ENCODE results near the gene FARP1.

FARP1 gene

GRCh38 chr13:98423417-98423816, 280.5 kb downstream of the FARP1 start (continued):
- TF ChIP-seq, protein P1, sequence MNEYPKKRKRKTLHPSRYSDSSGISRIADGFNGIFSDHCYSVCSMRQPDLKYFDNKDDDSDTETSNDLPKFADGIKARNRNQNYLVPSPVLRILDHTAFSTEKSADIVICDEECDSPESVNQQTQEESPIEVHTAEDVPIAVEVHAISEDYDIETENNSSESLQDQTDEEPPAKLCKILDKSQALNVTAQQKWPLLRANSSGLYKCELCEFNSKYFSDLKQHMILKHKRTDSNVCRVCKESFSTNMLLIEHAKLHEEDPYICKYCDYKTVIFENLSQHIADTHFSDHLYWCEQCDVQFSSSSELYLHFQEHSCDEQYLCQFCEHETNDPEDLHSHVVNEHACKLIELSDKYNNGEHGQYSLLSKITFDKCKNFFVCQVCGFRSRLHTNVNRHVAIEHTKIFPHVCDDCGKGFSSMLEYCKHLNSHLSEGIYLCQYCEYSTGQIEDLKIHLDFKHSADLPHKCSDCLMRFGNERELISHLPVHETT (tag by site-specific recombination; IDR thresholded peaks at IDR 0.05) = no peak
- TF ChIP-seq ZSCAN4 (tag by site-specific recombination; IDR thresholded peaks at IDR 0.05) = no peak
- no peak for TF ChIP-seq SALL2 (tag by site-specific recombination; IDR thresholded peaks at IDR 0.05; ENCODE audit: borderline replicate concordance)
- TF ChIP-seq, protein P2, sequence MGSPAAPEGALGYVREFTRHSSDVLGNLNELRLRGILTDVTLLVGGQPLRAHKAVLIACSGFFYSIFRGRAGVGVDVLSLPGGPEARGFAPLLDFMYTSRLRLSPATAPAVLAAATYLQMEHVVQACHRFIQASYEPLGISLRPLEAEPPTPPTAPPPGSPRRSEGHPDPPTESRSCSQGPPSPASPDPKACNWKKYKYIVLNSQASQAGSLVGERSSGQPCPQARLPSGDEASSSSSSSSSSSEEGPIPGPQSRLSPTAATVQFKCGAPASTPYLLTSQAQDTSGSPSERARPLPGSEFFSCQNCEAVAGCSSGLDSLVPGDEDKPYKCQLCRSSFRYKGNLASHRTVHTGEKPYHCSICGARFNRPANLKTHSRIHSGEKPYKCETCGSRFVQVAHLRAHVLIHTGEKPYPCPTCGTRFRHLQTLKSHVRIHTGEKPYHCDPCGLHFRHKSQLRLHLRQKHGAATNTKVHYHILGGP (tag by site-specific recombination; IDR thresholded peaks at IDR 0.05) = no peak

- Histone ChIP-seq H3K9me3 (ENCODE audit: control insufficient read depth, insufficient read depth, low read depth, low read length) (no peaks in the 10 kb centered on the region), H3K4me1 (ENCODE audit: control insufficient read depth, insufficient read depth, low read length) (no peaks in the 10 kb centered on the region), H3K36me3 (ENCODE audit: control insufficient read depth in 2 of 2, insufficient read depth in 1 of 2, low read length in 2 of 2) (no peaks in the 10 kb centered on the region), H3K4me3 (ENCODE audit: low read depth, low read length) (no peak overlapping the region), H3K27ac (ENCODE audit: extremely low read depth, low read depth, low read length) (no peak overlapping the region)
- TF ChIP-seq ZNF26 (tag by site-specific recombination; IDR thresholded peaks at IDR 0.05) (no peak), KLF17 (tag by site-specific recombination; IDR thresholded peaks at IDR 0.05) (no peak), ZNF548 (tag by site-specific recombination; IDR thresholded peaks at IDR 0.05) (no peak), ZNF645 (tag by site-specific recombination; IDR thresholded peaks at IDR 0.05) (no peak), ZNF747 (tag by site-specific recombination; IDR thresholded peaks at IDR 0.05) (no peak), ZNF433 (tag by site-specific recombination; IDR thresholded peaks at IDR 0.05; ENCODE audit: low read depth) (no peak), ZBTB7A (tag by site-specific recombination; IDR thresholded peaks at IDR 0.05; ENCODE audit: low read depth) (no peak)
- ChIA-PET POLR2A (no interaction called here), CTCF (interaction anchor here (0.6 kb wide), 2 partner anchors 162 to 258 kb away, joined by 3 to 4 read pairs; no protein-coding TSS in a partner anchor)
Measured at GRCh38 chr13:98427331-98427995, 284.6 kb downstream of the FARP1 start.

DNA sequence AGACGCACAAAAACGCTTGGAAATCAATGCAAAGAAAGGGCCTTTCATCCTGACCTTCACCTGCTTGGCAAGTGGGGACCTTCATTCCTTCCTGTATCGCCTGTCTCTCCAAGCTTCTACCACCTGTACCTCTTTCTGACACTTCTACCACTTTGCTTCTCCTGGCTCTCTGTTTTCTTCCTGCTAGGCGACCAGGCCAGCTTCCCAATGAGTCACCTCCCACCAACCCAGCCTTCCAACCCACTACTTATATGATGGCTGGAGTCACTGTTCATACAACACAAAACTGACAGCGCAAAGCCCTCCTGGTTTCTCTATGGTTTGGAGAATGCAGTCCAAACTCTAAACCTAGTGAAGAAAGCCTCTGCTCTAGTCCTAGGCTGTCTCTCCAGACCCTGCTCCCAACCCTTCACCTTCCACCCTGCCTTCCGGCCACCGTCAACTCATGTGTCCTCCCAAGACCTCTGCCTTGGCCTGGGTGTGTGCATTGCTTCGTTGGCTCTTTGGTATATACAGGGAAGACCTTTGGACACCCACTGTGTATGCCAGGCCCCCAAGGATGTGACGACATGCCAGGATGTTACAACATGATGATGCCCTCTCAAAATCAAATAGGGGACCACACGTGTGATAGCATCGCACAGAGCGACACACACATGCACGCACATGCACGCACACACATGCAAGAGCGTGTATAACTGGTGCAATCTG, 285.5 kb downstream of the FARP1 start:
- H3K4me1 ChIP-seq (ENCODE audit: control insufficient read depth, insufficient read depth, low read length) = no peaks in the 10 kb centered on the region
- H3K4me3 ChIP-seq (ENCODE audit: low read depth, low read length) = no peak overlapping the region
- no peak overlapping the region for H3K27ac ChIP-seq (ENCODE audit: extremely low read depth, low read depth, low read length)
- no peaks in the 10 kb centered on the region for H3K36me3 ChIP-seq (ENCODE audit: control insufficient read depth in 2 of 2, insufficient read depth in 1 of 2, low read length in 2 of 2)
- no peaks in the 10 kb centered on the region for H3K9me3 ChIP-seq (ENCODE audit: control insufficient read depth, insufficient read depth, low read depth, low read length)
- ChIA-PET CTCF (interaction anchor here (0.8 kb wide), 1 partner anchor 17 kb away, joined by 7 read pairs; no protein-coding TSS in a partner anchor), POLR2A (no interaction called here)
- no peak for TF ChIP-seq ZNF488 (tag by site-specific recombination; IDR thresholded peaks at IDR 0.05)
- TF ChIP-seq ZNF426 (tag by site-specific recombination; IDR thresholded peaks at IDR 0.05) = no peak
- no peak for TF ChIP-seq ZNF37A (tag by site-specific recombination; IDR thresholded peaks at IDR 0.05)
- TF ChIP-seq MYNN (tag by site-specific recombination; IDR thresholded peaks at IDR 0.05; ENCODE audit: borderline replicate concordance) = no peak
- TF ChIP-seq ZNF132 (tag by site-specific recombination; IDR thresholded peaks at IDR 0.05; ENCODE audit: borderline replicate concordance) = no peak
- TF ChIP-seq ZNF514 (tag by site-specific recombination; IDR thresholded peaks at IDR 0.05) = no peak
- TF ChIP-seq ZNF623 (tag by site-specific recombination; IDR thresholded peaks at IDR 0.05) = no peak
- TF ChIP-seq ZNF510 (tag by site-specific recombination; IDR thresholded peaks at IDR 0.05; ENCODE audit: insufficient replicate concordance) = no peak
